B cell (primary cell): ENCODE data around the gene C20orf202. TPM values are rescaled to one million over a fixed set of nuclear protein-coding genes. Genes with fewer than 3 reads are reported as not detected.

ENCODE experiments used
- ATAC-seq: fragments of 200-7000 bp; cut with Tn5 transposase; one replicate; pipeline ENCODE4 v1.10.0; 2021; ENCODE audit warnings: low read depth, mild to moderate bottlenecking, moderate number of reproducible peaks, moderate library complexity
- CTCF ChIA-PET: fragments of 350-600 bp; sonication (Branson Sonifier 250); formaldehyde crosslinking; loops from one replicate; lab custom pipeline; 2021; ENCODE audit warnings: antibody characterized with exemption, inconsistent platforms; lab: Charles Lee
- POLR2A ChIA-PET: fragments of 350-600 bp; sonication (Branson Sonifier 250); formaldehyde crosslinking; loops from one replicate; lab custom pipeline; 2021; ENCODE audit warnings: antibody characterized with exemption; lab: Charles Lee
- DNase-seq: peaks from one replicate; pipeline ENCODE4 v3.0.0; 2013
- H2AFZ ChIP-seq: 2 replicates; pipeline ENCODE4 v1.6.1; 2012; ENCODE audit warnings: mild to moderate bottlenecking, low read depth, low read length; ENCODE audit not compliant: insufficient read depth, poor library complexity, severe bottlenecking
- H3K27ac ChIP-seq, 2 donors: 1 replicate in 1 of 2; 2 replicates in 1 of 2; pipeline ENCODE4 v1.5.1; 2012 to 2013; ENCODE audit warnings: low read length in 2 of 2, mild to moderate bottlenecking in 2 of 2, moderate library complexity in 1 of 2
- H3K27me3 ChIP-seq, 4 experiments: fragments of 200-600 bp in 1 of 4; sonication (generic) in 1 of 4; replicated peaks in 1 of 4; 1 replicate in 2 of 4; 2 replicates in 2 of 4; pipeline versions ENCODE4 v1.6.1 to v1.7.0; 2013 to 2016; ENCODE audit warnings: low read length in 3 of 4, mild to moderate bottlenecking in 2 of 4, mixed read lengths in 1 of 4, moderate library complexity in 1 of 4; ENCODE audit not compliant: insufficient read depth in 4 of 4, control insufficient read depth in 3 of 4; ENCODE audit errors: control extremely low read depth in 1 of 4
- H3K36me3 ChIP-seq, 2 experiments: replicated peaks in 1 of 2; 1 replicate in 1 of 2; 2 replicates in 1 of 2; pipeline versions ENCODE4 v1.6.1 to v1.7.1; 2013; ENCODE audit warnings: low read length in 1 of 2; ENCODE audit not compliant: insufficient read depth in 2 of 2, control insufficient read depth in 1 of 2; ENCODE audit errors: control extremely low read depth in 1 of 2, extremely low read depth in 1 of 2
- H3K4me1 ChIP-seq, 2 donors: fragments of 200-600 bp in 1 of 2; sonication (generic) in 1 of 2; 1 replicate in 1 of 2; 2 replicates in 1 of 2; pipeline versions ENCODE4 v1.5.1 to v1.6.1; 2013 to 2017; ENCODE audit warnings: low read length in 2 of 2; ENCODE audit not compliant: control insufficient read depth in 2 of 2, insufficient read depth in 2 of 2
- H3K4me2 ChIP-seq: replicated peaks from 2 replicates; pipeline ENCODE3; 2012; ENCODE audit warnings: mild to moderate bottlenecking, low read depth, low read length; ENCODE audit not compliant: poor library complexity, severe bottlenecking
- H3K4me3 ChIP-seq, 5 experiments: fragments of 200-600 bp in 1 of 5; sonication (generic) in 1 of 5; 1 replicate in 3 of 5; 2 replicates in 2 of 5; pipeline versions ENCODE4 v1.5.1 to v1.7.0; 2011 to 2016; ENCODE audit warnings: low read length in 4 of 5, mild to moderate bottlenecking in 4 of 5, low read depth in 2 of 5, control low read depth in 1 of 5, moderate library complexity in 1 of 5; ENCODE audit not compliant: insufficient read depth in 1 of 5; ENCODE audit errors: control extremely low read depth in 1 of 5, extremely low read depth in 1 of 5
- H3K79me2 ChIP-seq: fragments of 200-600 bp; sonication (generic); one replicate; pipeline ENCODE4 v1.6.0; 2016; ENCODE audit warnings: low read length; ENCODE audit not compliant: control insufficient read depth, insufficient read depth
- H3K9ac ChIP-seq: fragments of 200-600 bp; sonication (generic); 2 replicates; pipeline ENCODE4 v1.6.1; 2017; ENCODE audit warnings: mild to moderate bottlenecking, low read length, moderate library complexity
- H3K9me3 ChIP-seq, 3 donors: one replicate each; pipeline versions ENCODE4 v1.6.1 to v1.7.1; 2013; ENCODE audit warnings: low read length in 2 of 3; ENCODE audit not compliant: control insufficient read depth in 2 of 3, insufficient read depth in 1 of 3; ENCODE audit errors: control extremely low read depth in 1 of 3
- H4K20me1 ChIP-seq: 2 replicates; pipeline ENCODE4 v1.6.0; 2012; ENCODE audit warnings: mild to moderate bottlenecking, low read length; ENCODE audit not compliant: insufficient read depth, control insufficient read depth, poor library complexity, severe bottlenecking
- H3K27ac Mint-ChIP-seq: one replicate; pipeline ENCODE4 v1.8.0; 2021; ENCODE audit warnings: mixed read lengths
- H3K27me3 Mint-ChIP-seq: one replicate; pipeline ENCODE4 v1.8.0; 2021; ENCODE audit warnings: mixed read lengths
- H3K4me1 Mint-ChIP-seq: one replicate; pipeline ENCODE4 v1.8.0; 2021; ENCODE audit warnings: mixed read lengths
- H3K4me3 Mint-ChIP-seq: one replicate; pipeline ENCODE4 v1.8.0; 2021; ENCODE audit warnings: mixed read lengths
- H3K9me3 Mint-ChIP-seq: one replicate; pipeline ENCODE4 v1.8.0; 2022; ENCODE audit warnings: mixed read lengths; ENCODE audit not compliant: insufficient read depth
- EZH2 ChIP-seq: IDR thresholded peaks from 2 replicates; pipeline ENCODE4 v1.6.1; 2012; ENCODE audit warnings: borderline replicate concordance, low read depth, mild to moderate bottlenecking, moderate library complexity, low read length; ENCODE audit not compliant: insufficient read depth, poor library complexity, severe bottlenecking
- WGBS: methylation state at CpG from one replicate; pipeline ENCODE4 v1.1.5; 2013; ENCODE audit warnings: missing lambda C conversion rate; ENCODE audit not compliant: insufficient coverage; 5-methylcytosine and 5-hydroxymethylcytosine counted together
- intact Hi-C: fragments of 100-400 bp; cut with micrococcal nuclease; formaldehyde crosslinking; loops from one replicate; pipeline ENCODE4 v1.10.0; 2022
- polyA plus RNA-seq: library from polyadenylated mRNA; depleted of rRNA; stranded (reverse); fragments of >200 nt; gene quantifications from 2 replicates; pipeline ENCODE4 v1.2.3, GENCODE V29; 2012
- total RNA-seq, 2 donors: library from RNA; stranded (reverse); fragments of 120-200 nt in 1 of 2; gene quantifications; 1 replicate in 1 of 2; 2 replicates in 1 of 2; pipeline versions ENCODE4 v1.2.3 to v1.2.4, GENCODE V29; 2013 to 2022
- TF ChIP-seq, protein P1 (sequence below): fragments of 200-600 bp; IDR thresholded peaks from one replicate; pipeline ENCODE4 v1.8.0; 2022; ENCODE audit warnings: antibody characterized with exemption, mild to moderate bottlenecking

Gene C20orf202
- total and polyA plus RNA-seq, 2 donors (not counting 1 experiment from before 2014, with no cell fraction given): 0.07 TPM; not detected in 1

DNA sequence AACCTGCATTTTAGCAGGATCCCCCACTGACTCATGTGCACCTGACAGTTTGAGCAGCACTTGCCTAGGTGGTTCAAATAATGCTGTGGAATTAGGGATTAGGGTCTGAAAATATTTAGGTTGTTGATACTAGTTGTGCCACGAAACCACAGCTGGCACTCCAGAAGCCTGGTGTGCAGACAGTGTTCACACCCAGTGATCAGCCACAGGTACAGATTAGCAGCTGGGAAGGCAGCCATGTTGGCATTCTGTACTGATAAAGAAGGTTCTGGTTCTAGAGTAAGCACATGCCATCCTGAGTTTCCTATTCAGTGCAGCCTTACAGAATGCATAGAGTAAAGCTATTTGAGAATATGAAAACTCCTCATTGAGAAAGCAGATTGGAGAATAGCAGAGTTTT is 48.6 kb upstream of the C20orf202 start:
- intact Hi-C loops: no loop called here
- no peaks in the 10 kb centered on the region for H3K27me3 ChIP-seq
- peaks cover 37 to 38% of the 10 kb centered on the region in 2 experiments for H3K36me3 ChIP-seq
- ChIA-PET CTCF (interaction anchor here (0.8 kb wide), 1 partner anchor 51 kb away, joined by 3 read pairs; no protein-coding TSS in a partner anchor), POLR2A (no interaction called here)
- H4K20me1 ChIP-seq: peaks cover 25% of the 10 kb centered on the region
- no peaks in the 10 kb centered on the region for H3K79me2 ChIP-seq
- H3K4me2 ChIP-seq: no peak overlapping the region
- Mint-ChIP-seq H3K4me3 (no peak overlapping the region), H3K27ac (no peak overlapping the region), H3K27me3 (no peaks in the 10 kb centered on the region), H3K9me3 (peaks cover 4% of the 10 kb centered on the region), H3K4me1 (peaks cover 3% of the 10 kb centered on the region)
- no peak overlapping the region for H3K4me3 ChIP-seq
- no peaks in the 10 kb centered on the region for H3K4me1 ChIP-seq
- 92% methylated on average over 1 of the region's 1 CpG for WGBS
- H3K9ac ChIP-seq: no peak overlapping the region
- H3K27ac ChIP-seq: no peak overlapping the region
- TF ChIP-seq, protein P1, sequence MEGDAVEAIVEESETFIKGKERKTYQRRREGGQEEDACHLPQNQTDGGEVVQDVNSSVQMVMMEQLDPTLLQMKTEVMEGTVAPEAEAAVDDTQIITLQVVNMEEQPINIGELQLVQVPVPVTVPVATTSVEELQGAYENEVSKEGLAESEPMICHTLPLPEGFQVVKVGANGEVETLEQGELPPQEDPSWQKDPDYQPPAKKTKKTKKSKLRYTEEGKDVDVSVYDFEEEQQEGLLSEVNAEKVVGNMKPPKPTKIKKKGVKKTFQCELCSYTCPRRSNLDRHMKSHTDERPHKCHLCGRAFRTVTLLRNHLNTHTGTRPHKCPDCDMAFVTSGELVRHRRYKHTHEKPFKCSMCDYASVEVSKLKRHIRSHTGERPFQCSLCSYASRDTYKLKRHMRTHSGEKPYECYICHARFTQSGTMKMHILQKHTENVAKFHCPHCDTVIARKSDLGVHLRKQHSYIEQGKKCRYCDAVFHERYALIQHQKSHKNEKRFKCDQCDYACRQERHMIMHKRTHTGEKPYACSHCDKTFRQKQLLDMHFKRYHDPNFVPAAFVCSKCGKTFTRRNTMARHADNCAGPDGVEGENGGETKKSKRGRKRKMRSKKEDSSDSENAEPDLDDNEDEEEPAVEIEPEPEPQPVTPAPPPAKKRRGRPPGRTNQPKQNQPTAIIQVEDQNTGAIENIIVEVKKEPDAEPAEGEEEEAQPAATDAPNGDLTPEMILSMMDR: no peak
- no peak for TF ChIP-seq EZH2
- peaks cover 0 to 8% (median 8%) of the 10 kb centered on the region in 3 donors for H3K9me3 ChIP-seq
- no peak overlapping the region for H2AFZ ChIP-seq
- DNase-seq: no peak
- ATAC-seq: no peak

DNA sequence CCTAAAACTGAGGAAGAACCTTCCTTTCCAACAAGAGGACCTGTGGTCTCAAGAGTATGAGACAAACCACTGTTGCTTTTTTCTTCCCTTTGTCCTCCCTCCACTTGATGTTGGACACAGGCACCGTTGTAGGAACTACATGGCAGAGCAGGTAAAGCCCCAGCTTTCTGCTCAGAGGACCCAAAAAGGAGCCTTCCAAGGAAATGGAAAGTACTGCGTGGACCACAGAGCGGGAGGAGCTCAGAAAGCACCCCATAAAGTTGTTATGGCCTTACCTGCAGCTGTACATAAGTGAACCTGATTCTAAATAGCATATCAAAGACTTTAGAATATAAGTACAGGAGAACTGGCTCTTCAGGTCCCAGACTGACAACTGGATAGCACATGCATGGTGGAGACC is 47.9 kb upstream of the C20orf202 start:
- ChIA-PET POLR2A (no interaction called here), CTCF (no interaction called here)
- no peak for DNase-seq
- Mint-ChIP-seq H3K27ac (no peak overlapping the region), H3K9me3 (peaks cover 4% of the 10 kb centered on the region), H3K4me1 (peaks cover 3% of the 10 kb centered on the region), H3K27me3 (no peaks in the 10 kb centered on the region), H3K4me3 (no peak overlapping the region)
- Histone ChIP-seq H3K27me3 (no peaks in the 10 kb centered on the region), H3K4me2 (no peak overlapping the region), H3K36me3 (peaks cover 37 to 39% of the 10 kb centered on the region in 2 experiments), H3K9ac (no peak overlapping the region), H3K9me3 (peaks cover 0 to 8% (median 8%) of the 10 kb centered on the region in 3 donors), H2AFZ (no peak overlapping the region), H3K4me3 (no peak overlapping the region), H3K79me2 (no peaks in the 10 kb centered on the region), H4K20me1 (peaks cover 25% of the 10 kb centered on the region), H3K27ac (no peak overlapping the region), H3K4me1 (no peaks in the 10 kb centered on the region)
- WGBS: 100% methylated on average over 2 of the region's 3 CpGs
- ATAC-seq: no peak
- TF ChIP-seq EZH2: no peak
- TF ChIP-seq, protein P1: no peak
- intact Hi-C loops: no loop called here
